ENCODE data around the gene PMP22.
"Not testable (repeated sequence)": the region's sequence is repeated elsewhere in the genome, so short reads cannot be mapped to it uniquely, and the experiment has no call there.

The PMP22 gene

DNA sequence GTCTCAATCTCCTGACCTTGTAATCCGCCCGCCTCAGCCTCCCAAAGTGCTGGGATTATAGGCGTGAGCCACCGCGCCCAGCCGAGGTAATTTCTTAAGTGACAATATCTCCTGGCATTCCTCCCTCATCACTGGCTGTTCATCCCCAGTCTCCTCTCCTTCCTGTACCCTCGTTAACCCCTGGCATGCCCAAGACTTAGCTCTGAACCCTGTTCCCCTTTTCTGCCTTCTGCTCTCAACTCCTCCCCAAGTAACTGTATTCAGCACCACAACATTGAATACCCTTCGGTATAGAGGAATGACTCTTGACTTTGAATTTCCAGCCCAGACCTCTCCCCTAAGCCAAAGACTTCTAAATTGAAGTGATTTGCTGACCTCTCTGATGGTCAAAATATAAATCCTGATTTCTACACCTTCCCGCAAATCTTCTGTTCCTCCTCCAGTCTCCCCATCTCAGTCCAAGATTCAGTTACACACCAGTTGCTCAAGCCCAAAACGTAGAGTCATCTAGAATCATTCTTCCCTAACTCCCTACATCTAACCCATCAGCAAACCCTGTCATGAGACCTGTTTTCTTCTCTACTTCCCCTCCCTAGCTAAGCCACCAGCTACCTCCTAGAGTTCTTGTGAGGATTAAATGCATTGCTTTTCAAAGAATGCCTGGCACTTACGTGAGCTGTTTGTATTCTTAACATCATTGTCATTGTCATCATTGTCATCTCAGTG lies 14.8 kb downstream of the PMP22 start:
- DNase-seq, result no peak

DNA sequence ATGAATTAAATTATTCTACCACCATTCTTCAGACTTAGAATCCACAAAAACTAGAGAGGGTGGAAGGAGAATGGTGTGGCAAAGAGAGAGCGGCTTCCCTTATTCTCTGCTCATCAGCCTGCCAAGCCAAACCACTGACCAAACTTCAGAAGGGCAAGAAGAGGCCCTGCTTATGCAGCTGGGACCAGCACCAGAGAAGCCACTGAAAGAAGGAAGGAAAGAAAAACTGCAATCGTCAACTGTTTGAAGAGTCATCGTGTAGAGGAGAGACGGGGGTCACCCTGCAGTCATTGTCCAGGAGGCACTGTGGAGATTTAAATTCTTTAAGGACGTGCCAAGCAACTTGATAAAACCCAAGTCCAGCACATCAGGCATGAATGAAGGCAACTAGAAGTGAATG lies 15.6 kb downstream of the PMP22 start:
- DNase-seq, result no peak

DNA sequence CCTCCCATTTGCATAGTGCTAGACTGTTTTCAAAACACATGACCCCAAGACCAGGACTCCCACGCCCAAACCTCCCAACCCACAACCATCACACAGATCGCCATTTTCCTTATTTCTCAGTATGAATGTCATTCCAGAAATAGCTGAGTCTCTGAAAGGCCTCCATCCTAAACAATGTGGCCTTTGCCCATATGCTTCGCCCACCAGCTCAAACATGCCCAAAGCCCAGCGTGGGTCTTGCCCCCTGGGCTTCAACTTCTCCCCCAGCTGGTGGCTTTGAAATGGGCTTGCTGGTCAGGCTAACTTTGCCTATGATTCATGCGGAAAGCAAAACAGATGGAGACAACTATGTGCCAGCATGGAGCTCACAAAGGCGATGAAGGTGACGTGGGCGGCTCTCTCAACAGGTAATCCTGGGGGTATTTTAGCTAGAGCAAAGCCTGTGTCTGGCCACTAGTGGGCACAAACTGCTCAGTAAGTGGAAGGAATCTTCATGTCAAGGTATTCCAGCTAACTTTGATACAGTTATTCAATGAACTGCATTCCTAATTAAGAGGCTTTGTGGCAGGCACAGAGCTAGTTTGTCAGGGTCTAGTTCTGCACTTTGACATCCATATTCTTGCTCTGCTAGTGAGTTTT lies 17.1 kb downstream of the PMP22 start:
- DNase-seq, result no peak

DNA sequence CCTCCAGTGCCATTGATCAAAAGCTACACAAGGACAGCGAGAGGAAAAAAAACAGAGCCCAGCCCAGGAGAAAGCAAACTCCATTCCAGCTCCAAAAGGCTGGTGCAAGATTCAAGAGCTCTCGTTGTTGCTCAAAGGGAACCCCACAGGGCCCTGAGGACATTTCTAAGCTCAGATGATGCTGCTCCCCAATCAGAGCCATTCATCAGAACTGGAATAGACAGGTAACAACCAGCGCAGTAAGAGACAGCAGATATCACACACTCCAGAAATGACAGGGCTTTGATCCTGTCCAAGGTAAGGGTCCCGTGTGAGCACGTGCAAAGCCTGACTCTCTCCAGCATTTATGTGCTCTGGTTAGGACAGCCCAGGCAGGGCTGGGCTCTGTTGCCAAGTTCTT lies 20.1 kb downstream of the PMP22 start:
- no peak for DNase-seq

DNA sequence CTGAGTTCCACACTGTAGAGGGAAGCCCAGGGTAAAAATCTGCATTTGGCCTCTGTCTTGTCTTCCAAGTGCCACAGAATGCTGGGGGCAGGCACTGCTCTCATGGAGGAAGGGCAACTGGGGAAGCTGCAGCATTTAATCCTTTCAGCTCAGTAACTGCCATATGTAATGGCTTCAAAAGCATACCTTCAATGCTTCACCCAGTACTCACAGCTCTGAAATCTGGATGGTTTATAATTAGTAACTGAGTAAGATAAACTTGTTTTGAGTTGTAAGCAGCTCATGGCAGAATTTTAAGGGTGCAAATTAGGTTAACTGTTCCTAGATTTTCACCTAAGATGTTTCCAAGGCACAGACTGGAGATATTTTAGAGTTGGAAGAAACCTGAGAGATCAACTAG lies 24.5 kb downstream of the PMP22 start:
- no peak for DNase-seq

DNA sequence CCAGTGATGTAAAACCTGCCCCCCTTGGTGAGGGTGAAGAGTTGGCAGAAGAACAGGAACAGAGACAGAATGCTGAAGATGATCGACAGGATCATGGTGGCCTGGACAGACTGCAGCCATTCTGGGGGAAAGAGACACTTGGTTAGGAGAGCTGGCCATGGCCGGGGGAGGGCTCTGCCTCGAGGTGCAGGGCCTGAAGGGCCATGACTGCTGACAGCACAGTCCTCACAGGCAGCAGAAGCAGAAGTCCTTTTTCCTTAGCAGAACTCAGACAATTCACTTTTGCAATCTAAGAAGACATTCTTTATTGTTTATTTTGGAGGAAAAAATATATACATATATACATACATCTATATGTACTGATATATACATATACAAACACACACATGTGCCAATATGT lies 25.6 kb downstream of the PMP22 start:
- DNase-seq, result no peak

DNA sequence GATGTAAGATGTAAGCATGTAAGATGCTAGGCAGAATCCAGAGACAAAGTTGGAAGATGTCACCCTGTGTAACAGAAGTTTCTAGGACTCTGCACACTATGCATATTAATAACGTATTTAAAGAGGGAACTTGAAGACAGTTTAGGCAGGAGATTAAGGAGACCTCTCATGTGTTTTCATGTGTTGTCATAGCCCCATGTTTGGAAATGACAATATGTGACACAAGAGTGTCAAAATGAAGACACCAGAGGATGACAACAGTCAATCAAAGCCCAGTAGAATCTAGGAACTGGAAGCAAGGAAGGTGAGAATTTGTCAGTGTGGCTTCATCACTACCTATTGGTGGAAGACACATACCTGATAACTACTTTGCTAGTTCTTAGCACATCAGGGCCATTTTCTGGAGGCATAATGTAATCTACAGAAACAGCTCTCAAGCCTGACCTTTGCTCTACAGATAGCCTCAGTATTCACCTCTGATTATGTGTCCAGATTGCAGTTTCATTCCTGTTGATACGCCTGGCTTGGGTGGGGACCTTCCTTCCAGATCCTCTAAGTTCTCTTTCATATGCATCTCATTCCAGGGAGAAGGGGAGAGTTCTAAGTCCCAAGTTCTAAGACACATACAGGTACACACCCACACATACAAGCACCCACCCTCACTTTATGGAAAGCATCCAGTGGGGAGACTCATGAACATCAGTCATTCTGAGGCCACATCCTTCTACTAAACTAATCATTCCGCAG lies 26.3 kb downstream of the PMP22 start:
- no peak for DNase-seq

DNA sequence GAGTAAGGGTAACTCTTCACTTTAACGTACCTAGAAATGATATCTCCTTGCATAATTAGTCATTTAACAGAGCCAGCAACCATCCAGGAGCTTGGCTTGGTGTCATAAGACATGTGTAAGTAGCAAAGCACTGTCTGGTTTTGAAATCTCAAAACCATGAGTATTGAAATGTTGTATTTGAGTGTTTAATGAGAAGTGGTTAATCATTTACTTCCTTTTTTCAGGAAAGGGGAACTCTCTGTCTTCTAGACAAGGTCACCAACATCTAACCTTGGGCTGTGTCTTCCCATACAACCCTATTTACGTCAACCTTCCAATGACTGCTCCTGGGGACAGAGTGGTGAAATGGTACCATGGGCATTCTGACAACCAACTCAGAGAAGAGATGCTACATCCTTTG lies 27.1 kb downstream of the PMP22 start:
- peak in 1 of 2 donors; percentile 28 for DNase-seq

DNA sequence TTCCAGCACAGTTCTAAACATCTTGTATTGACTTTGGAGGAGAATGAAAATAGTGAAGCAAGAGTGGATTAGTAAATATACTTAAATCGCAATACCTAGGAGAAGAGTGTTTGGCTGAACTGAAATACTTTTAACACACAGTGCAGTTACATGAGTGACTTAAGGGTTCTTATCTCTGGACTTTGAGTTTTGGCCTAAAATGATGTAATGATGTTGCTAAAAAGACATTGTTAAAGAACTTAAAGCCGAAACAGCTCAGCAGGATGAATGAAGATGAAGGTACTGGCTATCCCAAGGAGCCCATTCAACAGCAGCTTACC lies 28.1 kb downstream of the PMP22 start:
- no peak for DNase-seq

DNA sequence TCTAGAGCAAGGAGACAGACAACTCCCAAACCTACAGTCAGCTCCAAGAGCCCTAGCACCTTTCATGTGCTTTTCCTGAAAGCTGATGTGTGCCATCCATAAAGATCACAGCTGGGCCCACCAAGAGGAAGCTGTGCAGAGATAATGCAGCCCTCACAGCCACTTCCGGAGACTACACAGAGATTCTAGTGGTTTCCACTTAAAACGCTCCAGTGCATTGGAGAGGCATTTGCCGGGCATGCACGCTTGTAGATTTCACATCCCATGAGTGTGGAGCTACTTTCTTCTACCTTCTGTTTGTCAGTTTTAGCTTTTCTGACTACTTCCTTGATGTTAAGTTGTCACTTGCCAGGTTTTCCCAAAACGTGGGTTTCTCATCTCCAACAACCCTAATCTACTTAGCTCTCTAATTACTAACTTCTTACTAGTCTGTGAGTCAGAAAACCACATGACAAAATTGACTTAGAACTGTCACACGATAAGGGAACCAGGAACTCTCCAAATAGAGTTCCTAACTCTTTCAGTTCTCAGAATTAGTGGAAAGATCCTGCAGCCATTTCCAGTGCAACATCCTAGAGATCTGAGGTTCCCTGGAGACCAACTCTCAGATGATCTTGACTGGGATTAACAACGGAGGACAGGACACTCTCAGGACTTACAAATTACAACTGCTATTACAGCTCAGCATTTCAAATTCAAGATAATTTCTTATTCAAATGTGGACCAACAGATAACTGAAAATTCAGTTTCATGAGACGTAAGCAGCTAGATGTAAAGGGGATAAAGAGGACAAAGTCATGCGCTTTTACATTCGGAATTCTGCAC lies 28.6 kb downstream of the PMP22 start:
- no peak for DNase-seq

DNA sequence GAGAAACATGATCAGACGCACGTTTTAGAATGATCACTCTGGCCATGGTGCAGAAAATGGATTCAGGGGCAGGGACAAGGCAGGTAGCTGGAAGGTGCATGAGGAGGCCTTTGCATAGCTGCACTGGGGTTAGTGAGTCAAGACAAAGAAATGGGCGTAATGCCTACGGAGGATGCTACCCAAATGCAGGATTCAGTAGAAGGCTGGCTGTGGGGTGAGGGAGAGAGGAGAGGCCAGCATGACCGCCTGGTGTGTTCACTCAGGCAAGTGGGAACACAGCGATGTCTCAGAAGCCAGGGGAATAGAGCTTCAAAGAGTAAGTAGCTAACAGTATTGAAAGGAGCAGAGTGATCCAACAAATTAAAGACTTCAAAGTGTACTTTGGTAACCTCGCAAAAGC lies 31.2 kb downstream of the PMP22 start:
- DNase-seq, result no peak

DNA sequence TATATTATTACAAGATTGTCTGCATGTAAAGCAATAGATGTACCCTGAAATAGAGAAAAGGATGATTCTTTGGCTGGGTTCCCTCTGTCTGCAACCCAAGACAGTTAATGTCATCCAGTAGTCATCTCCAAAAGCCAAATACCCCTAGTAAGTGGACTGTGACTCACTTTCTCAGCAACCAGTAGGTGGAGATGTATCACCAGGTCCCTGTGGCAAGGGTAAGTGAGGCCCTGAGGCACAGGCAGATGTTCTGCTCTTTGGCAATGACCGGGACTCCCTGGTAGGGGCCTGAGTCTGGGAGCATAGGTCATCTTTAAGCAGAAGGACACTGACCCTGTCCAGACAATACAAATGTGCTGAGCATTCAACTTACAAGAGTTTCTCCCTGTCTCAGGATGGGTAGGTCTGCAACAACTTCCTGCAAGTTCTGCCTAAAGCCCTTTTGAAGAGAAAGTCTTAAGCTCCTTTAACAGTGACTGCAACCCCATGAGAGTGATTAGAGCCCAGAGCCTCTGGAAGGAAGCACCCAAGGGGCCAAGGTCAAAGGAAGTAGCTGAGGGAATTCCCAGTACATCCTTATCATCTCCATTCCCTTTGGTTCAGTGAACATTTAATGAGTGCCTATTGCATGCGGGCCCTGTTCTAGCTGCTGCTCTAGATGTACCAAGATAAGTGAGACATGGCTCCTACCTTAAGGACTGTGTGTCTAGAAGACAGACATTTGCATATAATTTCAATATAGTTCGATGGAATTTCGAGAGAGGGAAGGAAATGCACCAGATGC lies 31.9 kb downstream of the PMP22 start:
- peak in 1 of 2 donors; percentile 23 for DNase-seq

DNA sequence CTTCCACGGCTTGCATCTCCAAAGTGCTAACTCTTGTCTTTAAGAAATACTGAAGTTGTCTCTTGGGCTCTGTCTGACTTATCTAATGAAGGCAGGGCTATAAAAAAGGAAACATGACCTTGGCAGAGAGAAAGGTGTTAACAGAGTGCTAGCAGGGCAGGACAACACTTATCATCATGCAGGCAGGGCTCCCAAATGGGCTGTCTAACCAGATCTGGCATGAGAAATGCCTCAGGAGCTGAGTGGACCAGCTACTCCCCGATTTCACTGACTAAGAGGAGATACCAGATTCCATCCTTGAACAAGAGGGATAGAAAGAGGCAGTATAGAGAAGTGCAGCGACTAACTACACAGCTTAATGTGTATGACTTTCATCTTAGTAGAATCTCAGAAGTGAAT lies 32.6 kb downstream of the PMP22 start:
- DNase-seq, result no peak

DNA sequence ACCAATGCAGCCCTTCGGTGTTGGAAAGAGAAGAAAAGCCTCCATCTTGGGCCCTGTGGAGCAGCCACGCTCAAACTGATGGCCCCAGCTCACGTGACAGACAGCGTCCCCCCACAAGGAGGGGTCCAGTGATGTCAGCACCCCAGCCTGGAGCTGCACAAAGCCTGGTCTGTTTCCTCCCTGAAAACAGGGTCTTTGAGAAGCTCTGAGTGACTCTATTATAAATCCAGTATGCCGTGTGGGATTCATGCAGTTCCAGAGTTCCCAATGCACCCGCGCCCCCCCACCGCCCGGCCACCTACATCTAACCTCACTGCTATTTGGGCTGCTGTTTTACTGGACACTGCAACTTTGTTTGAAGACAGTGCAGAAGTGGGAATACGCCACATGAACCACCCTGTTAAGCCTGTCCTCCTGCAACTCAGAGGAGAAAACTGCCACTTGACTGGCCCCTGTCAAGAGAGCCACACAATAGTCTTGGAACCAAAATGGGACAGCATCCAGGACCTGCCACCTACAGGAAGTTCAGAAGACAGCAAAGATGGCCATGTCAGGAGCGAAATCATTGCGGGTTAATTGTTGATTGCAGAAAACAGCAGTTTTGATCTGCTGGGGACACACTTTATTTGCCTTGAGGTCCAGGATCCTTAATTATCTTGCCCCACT lies 33.1 kb downstream of the PMP22 start:
- no peak for DNase-seq

DNA sequence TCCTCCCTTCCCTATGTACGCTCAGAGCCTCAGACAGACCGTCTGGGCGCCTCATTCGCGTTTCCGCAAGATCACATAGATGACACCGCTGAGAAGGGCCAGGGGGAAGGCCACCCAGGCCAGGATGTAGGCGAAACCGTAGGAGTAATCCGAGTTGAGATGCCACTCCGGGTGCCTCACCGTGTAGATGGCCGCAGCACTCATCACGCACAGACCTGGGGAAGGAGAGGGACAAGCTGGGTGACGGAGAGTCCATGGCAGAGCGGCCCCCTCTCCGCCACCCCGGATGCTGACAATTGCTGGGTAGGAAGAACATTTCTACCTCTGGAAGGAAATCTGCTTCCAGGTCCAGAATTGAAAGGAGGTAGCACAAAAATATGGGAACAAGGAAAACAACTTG lies 34.3 kb downstream of the PMP22 start:
- DNase-seq, result no peak

DNA sequence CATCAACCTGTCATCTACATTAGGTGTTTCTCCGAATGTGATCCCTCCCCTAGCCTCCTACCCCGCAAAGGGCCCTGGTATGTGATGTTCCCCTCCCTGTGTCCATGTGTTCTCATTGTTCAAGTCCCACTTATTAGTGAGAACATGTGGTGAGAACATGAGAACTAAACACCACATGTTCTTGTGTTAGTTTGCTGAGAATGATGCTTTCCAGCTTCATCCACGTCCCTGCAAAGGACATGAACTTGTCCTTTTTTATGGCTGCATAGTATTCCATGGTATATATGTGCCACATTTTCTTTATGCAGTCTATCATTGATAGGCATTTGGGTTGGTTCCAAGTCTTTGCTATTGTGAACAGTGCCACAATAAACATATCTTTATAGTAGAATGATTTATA lies 43.3 kb downstream of the PMP22 start:
- DNase-seq, result not testable (repeated sequence)

DNA sequence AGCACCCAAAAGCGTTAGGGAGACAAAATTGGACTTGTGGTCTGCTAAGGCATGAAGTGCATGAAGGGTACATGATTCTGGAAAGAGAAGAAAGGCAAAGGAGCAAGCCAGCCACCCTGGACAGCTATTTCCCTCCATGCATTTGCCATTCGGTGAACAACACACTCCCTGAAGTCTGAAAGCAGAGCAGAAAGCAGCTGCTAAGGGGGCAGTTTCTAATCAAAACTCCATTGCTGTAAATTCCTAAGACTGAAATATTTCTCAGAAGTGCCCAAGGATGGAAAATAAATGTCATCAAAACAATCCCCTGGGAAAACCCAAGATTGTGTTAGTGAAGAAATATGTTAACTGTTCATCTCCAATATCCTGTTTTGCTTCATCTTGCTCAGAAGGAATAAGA lies 44.3 kb downstream of the PMP22 start:
- DNase-seq, result no peak

DNA sequence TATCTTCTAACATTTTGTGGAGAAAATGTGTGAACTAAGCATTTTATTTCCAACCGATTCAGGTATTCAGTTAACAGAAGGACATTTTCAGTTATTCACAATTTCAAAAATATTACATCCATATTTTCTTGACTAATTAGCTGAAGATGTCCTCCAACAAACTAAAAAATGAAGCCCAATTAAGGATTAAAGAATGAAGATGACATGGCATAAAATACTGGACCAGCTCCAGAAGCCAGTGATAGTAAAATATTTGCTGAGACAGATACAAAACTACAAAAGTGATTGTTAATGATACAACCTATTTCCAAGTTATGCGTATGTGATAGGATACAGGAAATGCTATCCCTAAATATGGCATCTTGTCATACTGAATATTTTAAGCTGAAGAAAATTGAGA lies 48.6 kb downstream of the PMP22 start:
- DNase-seq, result no peak

DNA sequence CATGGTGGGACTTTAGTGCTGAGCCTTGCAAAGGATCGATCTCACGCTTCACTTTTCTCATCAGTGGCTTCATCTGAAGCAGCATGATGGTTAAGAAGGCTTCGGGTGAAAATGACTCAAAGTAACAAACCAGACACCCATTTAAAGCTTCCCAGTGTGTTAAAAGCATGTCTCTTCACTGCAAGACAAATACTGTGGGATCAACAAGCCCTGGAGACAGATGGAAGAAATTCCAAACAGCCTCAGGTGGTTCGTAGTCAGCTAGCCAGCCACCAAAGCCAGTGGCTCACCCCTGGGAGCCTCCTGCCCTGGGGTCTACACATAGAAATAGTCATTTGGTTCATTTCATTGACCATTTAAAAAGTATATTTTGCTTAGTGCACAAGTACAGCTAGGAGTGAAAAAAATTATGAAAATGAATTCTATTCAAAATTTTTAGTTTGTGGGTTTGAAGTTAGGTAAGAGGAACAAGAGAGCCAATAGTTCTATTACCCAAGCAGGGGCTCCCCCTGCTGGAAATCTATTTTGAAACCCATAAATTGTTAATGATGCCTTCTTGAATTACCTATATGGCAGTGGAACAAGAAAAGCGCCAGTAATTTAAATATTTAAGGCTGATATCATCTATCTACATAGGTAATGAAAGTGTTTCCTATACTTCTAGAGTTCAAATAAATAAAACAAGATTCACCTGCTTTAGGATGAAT lies 51.6 kb downstream of the PMP22 start:
- DNase-seq, result no peak

DNA sequence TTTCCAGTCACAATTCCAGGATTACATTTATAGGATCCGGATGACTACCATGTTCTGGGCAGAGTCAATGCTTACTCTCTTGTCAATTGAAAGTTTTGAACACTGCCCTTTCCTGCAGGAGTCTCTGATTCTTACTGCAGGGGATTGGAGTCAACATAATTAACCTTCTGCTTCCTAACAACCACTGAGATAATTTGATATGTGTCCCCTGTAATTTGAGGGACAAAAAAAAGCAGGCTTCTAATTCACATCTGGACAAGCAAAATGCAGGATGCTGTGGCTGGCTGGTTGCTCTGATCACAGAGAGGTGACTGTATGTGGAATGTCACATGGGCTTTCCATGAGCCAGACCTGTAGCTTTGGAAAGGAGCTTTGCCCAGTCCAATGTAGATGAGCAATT lies 54.9 kb downstream of the PMP22 start:
- DNase-seq, result no peak

DNA sequence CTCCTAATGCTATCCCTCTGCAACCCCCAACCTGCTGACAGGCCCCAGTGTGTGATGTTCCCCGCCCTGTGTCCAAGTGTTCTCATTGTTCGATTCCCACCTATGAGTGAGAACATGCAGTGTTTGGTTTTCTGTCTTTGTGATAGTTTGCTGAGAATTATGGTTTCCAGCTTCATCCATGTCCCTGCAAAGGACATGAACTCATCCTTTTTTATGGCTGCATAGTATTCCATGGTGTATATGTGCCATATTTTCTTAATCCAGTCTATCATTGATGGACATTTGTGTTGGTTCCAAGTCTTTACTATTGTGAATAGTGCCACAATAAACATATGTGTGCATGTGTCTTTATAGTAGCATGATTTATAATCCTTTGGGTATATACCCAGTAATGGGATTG lies 62.1 kb downstream of the PMP22 start:
- not testable (repeated sequence) for DNase-seq

Data from CD4-positive, alpha-beta T cell treated with Interleukin-4 for 1 hour (primary cell).